ENCODE results near the gene RFWD3. TPM values are rescaled to one million over a fixed set of nuclear protein-coding genes. Genes with fewer than 3 reads are reported as not detected.

RFWD3 gene
- total RNA-seq, 3 donors from 2014 or later (not counting 1 experiment from before 2014, with no cell fraction given) = 41.1 to 53.4 (median 47.5) TPM

DNA sequence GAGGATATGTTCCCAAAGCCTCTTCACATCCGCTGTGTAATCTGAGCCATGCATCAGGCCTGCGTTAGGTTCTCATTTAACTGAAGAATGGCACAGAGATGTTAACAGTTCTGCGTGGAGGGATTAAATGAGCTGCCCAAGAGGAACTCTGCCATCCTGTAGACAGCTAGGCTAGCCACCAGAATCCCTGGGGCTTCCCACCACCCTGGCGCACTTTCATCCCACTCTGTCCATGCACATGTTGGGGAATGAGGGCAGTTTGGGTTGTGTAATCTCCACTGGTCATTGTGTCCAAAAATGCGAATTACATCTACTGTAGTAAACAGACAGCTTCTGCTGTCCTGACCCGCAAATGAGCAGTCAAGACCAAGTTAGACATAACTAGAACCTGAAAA lies 58.7 kb downstream of the RFWD3 start:
- H3K4me1 Mint-ChIP-seq = peaks cover 37 to 39% of the 10 kb centered on the region in 2 donors
- peaks cover 24% of the 10 kb centered on the region for H3K4me1 ChIP-seq (ENCODE audit: control insufficient read depth, insufficient read depth, low read length)

DNA sequence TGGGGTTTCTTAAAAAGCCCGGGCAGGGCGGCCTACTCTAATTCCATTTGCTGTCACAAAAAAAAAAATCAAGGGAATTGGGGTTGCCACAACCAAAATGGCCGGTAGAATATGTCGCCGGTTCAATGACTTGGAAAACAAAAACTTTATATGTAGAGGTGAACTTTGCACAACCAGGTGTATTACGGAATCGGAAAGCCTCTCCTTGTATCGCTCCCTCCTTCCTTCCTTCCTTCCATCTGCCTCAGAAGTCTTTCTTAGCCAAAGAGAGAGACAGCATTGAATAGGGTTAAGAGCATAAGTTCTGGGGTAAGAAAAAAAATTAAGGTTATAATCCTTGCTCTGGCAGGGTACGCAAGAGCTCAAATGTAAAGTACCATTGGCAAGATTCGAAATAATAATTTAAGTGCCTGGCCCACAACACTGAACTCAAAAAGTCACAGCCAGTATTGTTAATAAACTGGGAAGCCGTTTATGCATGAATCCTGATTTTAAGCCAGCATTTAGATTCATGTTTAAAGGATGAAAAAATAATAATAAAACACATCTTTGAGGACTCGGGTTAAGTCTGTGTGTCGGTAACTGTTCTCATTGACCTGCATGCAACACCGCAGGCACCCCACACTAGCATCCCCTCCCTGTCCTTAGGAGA lies 59.2 kb downstream of the RFWD3 start:
- Histone ChIP-seq H3K36me3 (ENCODE audit: control insufficient read depth, insufficient read depth, low read length) (no peaks in the 10 kb centered on the region), H3K4me1 (ENCODE audit: control insufficient read depth, insufficient read depth, low read length) (peaks cover 29% of the 10 kb centered on the region), H3K27me3 (ENCODE audit: control insufficient read depth, insufficient read depth, low read length) (no peaks in the 10 kb centered on the region), H3K9me3 (ENCODE audit: control insufficient read depth, insufficient read depth, low read length) (no peaks in the 10 kb centered on the region), H3K27ac (ENCODE audit: low read length) (peak overlapping the region; percentile 95), H3K4me3 (ENCODE audit: low read length) (peak overlapping the region; percentile 99)
- peaks cover 37 to 44% of the 10 kb centered on the region in 2 donors for H3K4me1 Mint-ChIP-seq
- 42% methylated on average over 11 of the region's 14 CpGs for WGBS (ENCODE audit: insufficient coverage)
- peak overlapping the region; percentile 94 to 95 for H3K27ac Mint-ChIP-seq
- H3K36me3 Mint-ChIP-seq = no peaks in the 10 kb centered on the region
- TF ChIP-seq, protein P1, sequence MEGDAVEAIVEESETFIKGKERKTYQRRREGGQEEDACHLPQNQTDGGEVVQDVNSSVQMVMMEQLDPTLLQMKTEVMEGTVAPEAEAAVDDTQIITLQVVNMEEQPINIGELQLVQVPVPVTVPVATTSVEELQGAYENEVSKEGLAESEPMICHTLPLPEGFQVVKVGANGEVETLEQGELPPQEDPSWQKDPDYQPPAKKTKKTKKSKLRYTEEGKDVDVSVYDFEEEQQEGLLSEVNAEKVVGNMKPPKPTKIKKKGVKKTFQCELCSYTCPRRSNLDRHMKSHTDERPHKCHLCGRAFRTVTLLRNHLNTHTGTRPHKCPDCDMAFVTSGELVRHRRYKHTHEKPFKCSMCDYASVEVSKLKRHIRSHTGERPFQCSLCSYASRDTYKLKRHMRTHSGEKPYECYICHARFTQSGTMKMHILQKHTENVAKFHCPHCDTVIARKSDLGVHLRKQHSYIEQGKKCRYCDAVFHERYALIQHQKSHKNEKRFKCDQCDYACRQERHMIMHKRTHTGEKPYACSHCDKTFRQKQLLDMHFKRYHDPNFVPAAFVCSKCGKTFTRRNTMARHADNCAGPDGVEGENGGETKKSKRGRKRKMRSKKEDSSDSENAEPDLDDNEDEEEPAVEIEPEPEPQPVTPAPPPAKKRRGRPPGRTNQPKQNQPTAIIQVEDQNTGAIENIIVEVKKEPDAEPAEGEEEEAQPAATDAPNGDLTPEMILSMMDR (IDR thresholded peaks at IDR 0.05) = no peak
- peak overlapping the region; percentile 95 for H3K4me3 Mint-ChIP-seq
- no peaks in the 10 kb centered on the region for H3K9me3 Mint-ChIP-seq
- no peak for DNase-seq
- intact Hi-C loops (cut with micrococcal nuclease) = loop anchor here (1.0 kb wide), 1 partner anchor 43 kb away; no protein-coding TSS in a partner anchor
- no peak for ATAC-seq
- H3K27me3 Mint-ChIP-seq (ENCODE audit: low read depth in 2 of 2) = no peaks in the 10 kb centered on the region

More for the DNA sequence above, 58.7 kb downstream of the RFWD3 start:
- TF ChIP-seq, protein P1 (IDR thresholded peaks at IDR 0.05) = no peak
- Mint-ChIP-seq H3K27me3 (ENCODE audit: low read depth in 2 of 2) (no peaks in the 10 kb centered on the region), H3K4me3 (peak overlapping the region; percentile 95), H3K36me3 (no peaks in the 10 kb centered on the region), H3K27ac (peak overlapping the region in 1 of 2 donors; percentile 95), H3K9me3 (no peaks in the 10 kb centered on the region)
- DNase-seq (peak in 1 of 2 donors; percentile 25), ATAC-seq (no peak)
- WGBS (ENCODE audit: insufficient coverage) = 96% methylated on average over 6 of the region's 6 CpGs
- H3K9me3 ChIP-seq (ENCODE audit: control insufficient read depth, insufficient read depth, low read length) = no peaks in the 10 kb centered on the region
- intact Hi-C loops (cut with micrococcal nuclease) = loop anchor here (1.0 kb wide), 1 partner anchor 44 kb away; no protein-coding TSS in a partner anchor
- H3K36me3 ChIP-seq (ENCODE audit: control insufficient read depth, insufficient read depth, low read length) = no peaks in the 10 kb centered on the region
- no peak overlapping the region for H3K27ac ChIP-seq (ENCODE audit: low read length)
- H3K27me3 ChIP-seq (ENCODE audit: control insufficient read depth, insufficient read depth, low read length) = no peaks in the 10 kb centered on the region
- H3K4me3 ChIP-seq (ENCODE audit: low read length) = no peak overlapping the region

DNA sequence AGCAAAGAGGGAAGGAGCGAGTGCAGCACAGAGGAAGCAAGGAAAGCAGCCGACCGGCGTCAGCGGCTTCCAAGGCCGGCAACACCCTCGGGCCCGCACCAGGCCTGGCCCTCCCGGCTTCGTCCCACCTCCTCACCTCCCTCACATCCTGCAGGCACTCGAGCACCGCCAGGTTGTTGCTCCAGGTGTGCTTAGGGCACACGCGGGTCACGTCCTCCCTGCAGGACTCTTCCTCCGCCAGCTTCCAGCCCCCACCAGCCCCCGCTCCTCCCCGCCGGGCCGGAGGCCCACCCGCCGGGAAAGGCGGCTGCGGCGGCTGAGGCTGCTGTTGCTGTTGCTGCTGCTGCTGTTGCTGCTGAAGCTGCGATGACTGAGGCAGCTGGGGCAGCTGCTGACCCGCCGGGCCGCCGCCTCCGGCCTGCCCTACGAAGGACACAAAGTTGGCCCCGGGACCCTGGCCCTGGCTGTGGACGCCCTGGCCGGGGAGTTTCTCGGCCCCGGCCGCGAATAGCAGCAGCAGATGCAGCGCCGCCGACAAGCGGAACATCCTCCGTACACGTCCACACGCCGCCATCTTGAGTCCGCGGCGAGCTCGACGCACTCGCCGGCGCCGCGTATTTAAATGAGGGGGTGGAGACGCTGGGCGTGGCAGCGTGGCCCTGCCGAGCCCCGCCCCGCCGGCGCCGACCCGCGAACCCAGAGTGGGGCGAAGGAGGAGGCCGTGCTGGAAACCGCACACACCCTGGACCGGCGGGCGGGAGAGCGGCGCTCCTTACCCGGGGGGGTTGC lies 60.0 kb downstream of the RFWD3 start, which contains the start of gene GLG1:
GLG1 (minus strand) TSS at position 594 of the 789 bp plus-strand sequence; CDS start at position 574, 20 bp downstream.
- intact Hi-C loops (cut with micrococcal nuclease) = loop anchor here (1.0 kb wide), 1 partner anchor 42 kb away; no protein-coding TSS in a partner anchor
- Histone ChIP-seq H3K36me3 (ENCODE audit: control insufficient read depth, insufficient read depth, low read length) (no peaks in the 10 kb centered on the region), H3K27me3 (ENCODE audit: control insufficient read depth, insufficient read depth, low read length) (no peaks in the 10 kb centered on the region), H3K9me3 (ENCODE audit: control insufficient read depth, insufficient read depth, low read length) (no peaks in the 10 kb centered on the region), H3K4me1 (ENCODE audit: control insufficient read depth, insufficient read depth, low read length) (peaks cover 31% of the 10 kb centered on the region), H3K4me3 (ENCODE audit: low read length) (peak within 1 kb of the TSS; percentile 99), H3K27ac (ENCODE audit: low read length) (peak within 1 kb of the TSS; percentile 95)
- Mint-ChIP-seq H3K27ac (peak within 1 kb of the TSS; percentile 94 to 95), H3K36me3 (no peaks in the 10 kb centered on the region), H3K4me1 (peaks cover 40 to 48% of the 10 kb centered on the region in 2 donors), H3K4me3 (peak within 1 kb of the TSS; percentile 95), H3K27me3 (ENCODE audit: low read depth in 2 of 2) (no peaks in the 10 kb centered on the region), H3K9me3 (no peaks in the 10 kb centered on the region)
- DNase-seq (peak; percentile 93 to 96), ATAC-seq (peak; percentile 95 to 99 (median 96))
- under 1% methylated on average over 77 of the region's 77 CpGs for WGBS (ENCODE audit: insufficient coverage)
- TF ChIP-seq, protein P1 (IDR thresholded peaks at IDR 0.05) = no peak
